Iris pigment epithelial cell (primary cell): ENCODE measurements around the gene METTL24.

Source experiments
- DNase-seq: peaks from one replicate; pipeline ENCODE4 v3.0.0-alpha.2; 2011; ENCODE audit warnings: low read depth

The METTL24 gene

GRCh38 chr6:110357664-110358552, at the start of gene METTL24:
Gene METTL24, minus strand, starts transcription at chr6:110358349. Its CDS starts 77 bp downstream, at chr6:110358272.
- no peak for DNase-seq

GRCh38 chr6:110404607-110405006, 46.5 kb upstream of the METTL24 start:
- DNase-seq, result peak; percentile 23

- DNase-seq, result no peak
Measured at GRCh38 chr6:110401585-110402176, 43.5 kb upstream of the METTL24 start.

- DNase-seq, result no peak
Measured at GRCh38 chr6:110400208-110400607, 42.1 kb upstream of the METTL24 start.

- DNase-seq, result peak; percentile 21
Measured at GRCh38 chr6:110399219-110400071, 41.3 kb upstream of the METTL24 start.

GRCh38 chr6:110398778-110399177, 40.6 kb upstream of the METTL24 start:
- peak; percentile 60 for DNase-seq

GRCh38 chr6:110395221-110395620, 37.1 kb upstream of the METTL24 start:
- DNase-seq, result no peak

- DNase-seq, result no peak
Measured at GRCh38 chr6:110394409-110394808, 36.3 kb upstream of the METTL24 start.

GRCh38 chr6:110392727-110393126, 34.6 kb upstream of the METTL24 start:
- DNase-seq, result no peak

- DNase-seq, result no peak
Measured at GRCh38 chr6:110390404-110390803, 32.3 kb upstream of the METTL24 start.

GRCh38 chr6:110389689-110390382, 31.7 kb upstream of the METTL24 start:
- no peak for DNase-seq

- no peak for DNase-seq
Measured at GRCh38 chr6:110387986-110388385, 29.8 kb upstream of the METTL24 start.

GRCh38 chr6:110385458-110385863, 27.3 kb upstream of the METTL24 start:
- DNase-seq, result no peak

- no peak for DNase-seq
Measured at GRCh38 chr6:110378552-110378951, 20.4 kb upstream of the METTL24 start.

GRCh38 chr6:110369066-110369465, 10.9 kb upstream of the METTL24 start:
- no peak for DNase-seq

GRCh38 chr6:110368284-110368683, 10.1 kb upstream of the METTL24 start:
- DNase-seq, result no peak

GRCh38 chr6:110367825-110368224, 9.7 kb upstream of the METTL24 start:
- DNase-seq, result no peak

GRCh38 chr6:110366975-110367374, 8.8 kb upstream of the METTL24 start:
- no peak for DNase-seq

- DNase-seq, result no peak
Measured at GRCh38 chr6:110366256-110366655, 8.1 kb upstream of the METTL24 start.

- no peak for DNase-seq
Measured at GRCh38 chr6:110364364-110365105, 6.4 kb upstream of the METTL24 start.

GRCh38 chr6:110363748-110364147, 5.6 kb upstream of the METTL24 start:
- DNase-seq, result no peak
